Upper lobe of left lung (tissue), 4 donors: ENCODE results near the gene GNAZ.

Source experiments
- CTCF ChIP-seq, 6 experiments: fragments of 450-650 bp in 4 of 6; fragments of 200-600 bp in 2 of 6; sonication (generic) in 2 of 6; IDR thresholded peaks; one replicate each; pipeline ENCODE4 v1.5.1; 2016 to 2019; ENCODE audit warnings: antibody characterized with exemption in 6 of 6
- EP300 ChIP-seq, 4 donors: sonication (generic); formaldehyde crosslinking; IDR thresholded peaks; one replicate each; pipeline ENCODE4 v1.5.1; 2017; ENCODE audit warnings: antibody characterized with exemption in 4 of 4, control low read depth in 2 of 4
- POLR2A ChIP-seq, 4 donors: fragments of 450-650 bp; IDR thresholded peaks; one replicate each; pipeline ENCODE4 v1.5.1; 2016 to 2017; ENCODE audit warnings: antibody characterized with exemption in 4 of 4, mild to moderate bottlenecking in 2 of 4
- POLR2AphosphoS5 ChIP-seq, 2 donors: sonication (generic); formaldehyde crosslinking; IDR thresholded peaks; one replicate each; pipeline ENCODE4 v1.5.1; 2017; ENCODE audit warnings: antibody characterized with exemption in 2 of 2

- TF ChIP-seq EP300 (IDR thresholded peaks at IDR 0.05), result no peak
- TF ChIP-seq CTCF (IDR thresholded peaks at IDR 0.05), result no peak
- no peak for TF ChIP-seq POLR2A (IDR thresholded peaks at IDR 0.05)
- TF ChIP-seq POLR2AphosphoS5 (IDR thresholded peaks at IDR 0.05), result no peak
These were observed 9.0 kb downstream of the GNAZ start for GRCh38 chr22:23079240-23079768.
